GM19468 (cell line): Measurements from ENCODE around the gene ISG20L2.
A peak's percentile ranks its signal among the peaks of the same experiment; 100 is the strongest.

Experiments used
- ATAC-seq: cut with Tn5 transposase; IDR thresholded peaks from one replicate; pipeline ENCODE4 v1.9.1; 2021; ENCODE audit warnings: mild to moderate bottlenecking, moderate library complexity, moderate number of reproducible peaks; ENCODE audit not compliant: unreplicated experiment; ENCODE audit errors: extremely low read depth

Gene ISG20L2

DNA sequence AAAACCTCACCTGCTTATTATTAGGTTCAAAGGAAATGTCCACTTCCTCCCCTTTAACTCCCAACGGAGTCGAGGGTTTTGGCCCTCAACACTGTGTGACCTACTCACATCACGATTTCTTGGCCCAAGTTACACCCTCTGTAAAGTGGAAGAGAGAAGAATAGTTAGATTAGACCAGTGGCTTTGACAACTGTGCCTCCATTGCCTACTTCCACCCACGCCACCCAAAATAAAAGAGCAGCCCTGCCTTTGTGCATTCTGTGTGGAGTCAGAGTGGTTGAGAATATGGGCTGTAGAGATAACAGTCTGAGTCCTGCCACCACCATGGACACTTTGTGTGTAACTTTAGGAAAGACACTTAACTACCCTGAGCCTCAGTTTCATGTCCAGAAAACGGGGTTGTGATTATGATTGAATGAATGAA, 27.0 kb upstream of the ISG20L2 start:
- no peak for ATAC-seq

GRCh38 chr1:156754219-156754618, 25.7 kb upstream of the ISG20L2 start:
- no peak for ATAC-seq

DNA sequence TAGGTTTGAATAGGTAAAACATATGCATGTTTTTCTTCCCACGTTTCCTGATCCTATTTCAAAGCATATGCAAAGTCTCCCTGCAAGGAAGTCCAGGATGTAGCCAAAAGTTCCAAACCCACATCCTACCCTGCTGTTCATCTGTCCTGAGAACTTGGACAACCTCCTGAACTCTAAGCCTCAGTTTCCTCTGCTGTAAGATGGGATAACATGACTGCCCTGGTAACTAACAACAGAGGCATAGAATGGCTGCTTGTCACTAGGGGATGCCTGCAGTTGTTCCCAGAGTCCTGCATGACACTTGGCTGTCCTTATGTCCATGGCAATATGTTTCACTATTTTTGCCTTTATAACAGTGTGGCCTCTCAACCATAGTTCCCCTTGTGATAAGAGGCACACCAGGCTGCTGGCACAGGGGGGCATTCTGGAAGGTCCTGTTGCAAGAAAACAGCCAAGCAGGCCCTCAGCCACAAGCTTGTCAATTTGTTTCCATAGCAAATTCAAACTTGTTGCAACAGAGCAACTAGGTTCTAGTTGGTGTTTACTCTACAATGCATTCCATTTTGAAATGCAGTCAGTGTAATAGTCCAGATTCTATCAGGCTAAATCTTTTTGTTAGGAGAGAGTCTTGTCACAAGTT, 24.4 kb upstream of the ISG20L2 start:
- ATAC-seq, result no peak

DNA sequence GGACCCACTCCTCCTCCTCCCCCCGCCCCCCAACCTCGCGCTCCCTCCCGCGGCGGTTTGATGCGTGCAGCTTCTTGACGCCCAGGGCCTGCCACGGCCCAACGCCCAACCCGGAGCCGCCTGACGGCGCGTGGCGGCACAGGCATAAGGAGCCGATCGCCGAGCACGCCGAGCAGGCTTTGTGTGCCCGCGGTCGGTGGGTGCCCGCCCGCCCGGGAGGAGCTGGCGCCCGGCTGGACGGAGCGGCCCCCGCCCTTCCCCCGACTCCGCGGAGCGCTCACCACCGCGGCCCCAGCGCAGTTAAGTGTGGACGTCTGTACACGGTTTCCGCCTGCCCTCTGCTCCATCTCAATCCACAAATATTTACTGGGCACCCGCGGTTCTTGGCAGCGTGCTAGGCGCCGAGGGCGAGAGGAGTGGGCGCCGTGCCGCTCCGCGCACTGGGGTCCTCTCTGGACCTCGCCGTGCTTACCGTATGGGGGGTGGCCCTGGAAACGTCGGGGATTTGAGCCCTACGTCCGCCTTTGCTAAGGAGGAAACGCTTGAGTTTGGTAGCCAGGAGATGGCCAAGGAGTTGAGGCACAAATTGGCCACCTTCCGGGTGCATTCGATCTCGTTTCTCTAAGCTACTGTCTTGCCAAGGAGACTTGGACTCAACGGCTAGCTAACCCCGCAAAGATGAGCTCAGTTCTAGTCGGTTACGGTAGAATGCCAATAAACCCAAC, 23.4 kb upstream of the ISG20L2 start:
- ATAC-seq, result peak; percentile 69

- ATAC-seq, result no peak
Observed at GRCh38 chr1:156751451-156751756, 22.8 kb upstream of the ISG20L2 start, which contains the start of gene HDGF. Gene HDGF, minus strand, starts transcription at chr1:156751675. Its CDS starts 246 bp downstream, at chr1:156751429.

GRCh38 chr1:156750711-156751450, 22.3 kb upstream of the ISG20L2 start:
- ATAC-seq, result no peak

GRCh38 chr1:156750191-156750672, 21.7 kb upstream of the ISG20L2 start:
- no peak for ATAC-seq

DNA sequence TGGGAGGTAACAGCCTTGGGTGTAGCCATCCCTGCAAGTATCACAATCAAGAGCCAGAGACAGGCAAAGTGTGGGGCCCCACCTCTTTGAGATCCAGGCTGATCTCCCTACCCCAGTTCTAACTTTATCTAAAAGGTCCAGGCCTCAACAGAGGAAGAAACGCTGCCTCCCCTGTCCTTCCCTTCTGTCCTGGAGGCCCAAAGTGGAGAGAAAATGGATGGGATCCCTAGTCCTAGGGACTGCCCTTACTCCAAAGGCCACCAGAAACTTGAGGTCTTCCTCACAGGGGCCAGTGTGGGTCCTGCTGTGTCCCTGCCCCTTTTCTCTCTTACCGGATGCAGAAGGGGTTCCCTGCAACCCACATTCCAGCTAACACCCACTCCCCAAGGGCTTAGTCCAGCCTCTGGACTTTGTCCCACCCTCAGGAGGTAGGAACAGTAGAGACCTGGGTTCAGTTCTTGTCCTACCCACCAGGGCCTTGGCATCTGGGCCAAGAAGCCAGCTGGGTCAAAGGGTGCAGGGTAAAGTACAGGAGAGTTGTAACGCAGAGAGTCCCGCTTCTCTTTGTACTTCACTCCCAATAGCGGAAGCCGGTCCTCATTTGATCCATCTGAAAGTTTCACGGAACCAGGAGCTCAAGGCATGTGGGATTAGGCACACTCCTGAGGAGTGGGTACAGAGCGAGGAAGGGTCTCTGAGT, 21.0 kb upstream of the ISG20L2 start:
- ATAC-seq, result no peak

DNA sequence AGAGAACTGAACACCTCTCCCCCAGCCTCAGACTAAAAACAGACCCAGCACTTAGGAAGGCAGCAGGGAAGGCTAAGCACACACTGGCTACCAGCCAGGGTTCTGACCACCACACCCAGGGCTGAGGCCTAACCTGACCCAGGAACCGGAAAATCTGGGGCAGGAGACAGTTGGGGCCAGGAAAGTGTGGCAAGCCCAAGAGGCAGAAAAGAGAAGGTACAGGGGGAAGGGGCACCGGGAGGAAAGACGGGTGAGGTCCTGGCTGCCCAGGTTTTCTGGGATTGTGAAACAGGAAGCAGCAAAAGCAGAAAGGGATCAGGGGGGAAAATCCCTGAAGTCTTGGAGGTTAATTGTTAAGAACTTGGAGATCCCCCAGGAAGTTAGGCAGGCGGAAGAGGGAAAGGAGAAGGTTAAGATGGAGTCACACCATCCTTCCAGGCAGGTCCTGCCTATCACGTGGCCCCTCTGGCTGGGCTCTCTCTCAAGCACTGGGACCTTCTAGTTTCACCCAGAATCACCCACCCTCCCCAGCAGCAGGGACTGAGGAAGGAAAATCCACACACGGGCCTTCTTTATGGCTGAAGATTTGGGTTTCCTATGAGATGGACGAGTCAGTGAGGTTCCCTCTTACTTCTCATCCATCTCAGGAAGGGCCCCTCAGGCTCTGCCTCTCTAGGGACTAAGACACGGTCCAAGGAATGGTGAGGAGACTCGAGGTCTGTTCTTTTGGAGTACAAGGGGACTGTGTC, 20.3 kb upstream of the ISG20L2 start:
- no peak for ATAC-seq

GRCh38 chr1:156747742-156748669, 19.4 kb upstream of the ISG20L2 start:
- ATAC-seq, result no peak

DNA sequence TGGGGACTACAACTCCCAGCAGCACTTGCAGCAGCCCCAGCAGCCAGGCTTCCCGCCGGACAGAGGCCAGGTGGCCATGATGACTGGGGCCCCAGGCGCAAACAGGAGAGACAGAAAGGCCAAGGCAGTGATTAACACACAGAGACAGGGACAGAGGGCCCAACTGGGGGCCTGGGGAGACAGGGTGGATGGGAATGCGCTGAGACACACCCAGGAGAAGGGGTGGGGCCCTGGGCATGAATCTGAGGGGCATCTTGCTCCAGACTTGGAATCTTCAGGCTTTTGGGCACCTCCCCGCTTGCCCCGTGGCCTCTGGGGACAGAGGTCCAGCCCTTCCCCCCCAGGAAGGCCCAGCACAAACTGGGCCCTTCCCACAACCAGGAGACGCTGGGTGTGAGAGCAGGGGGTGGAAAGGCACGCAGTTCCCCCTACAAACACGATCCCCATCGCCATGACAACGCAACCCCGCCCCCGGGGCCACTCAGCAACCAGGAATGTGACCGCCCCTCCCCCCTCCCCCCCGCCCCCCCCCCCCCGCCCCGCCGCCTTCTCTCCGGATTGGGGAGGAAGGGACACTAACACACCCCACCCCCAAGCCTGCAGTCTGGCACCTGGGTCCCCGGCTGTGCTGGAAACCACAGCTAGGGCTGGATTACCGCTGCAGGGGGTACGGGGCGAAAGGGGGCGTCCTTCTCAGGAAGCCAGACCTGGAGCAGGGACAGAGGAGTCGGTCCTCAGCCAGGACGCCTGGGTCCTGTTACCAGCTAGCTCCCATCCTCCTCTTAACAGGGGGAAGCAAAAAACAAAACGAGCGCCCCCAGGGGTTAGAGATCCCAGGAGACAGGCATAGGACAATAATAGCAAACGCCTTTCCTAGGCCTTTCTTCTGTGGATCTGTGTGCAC, 18.4 kb upstream of the ISG20L2 start:
- no peak for ATAC-seq

GRCh38 chr1:156746406-156746727, 17.8 kb upstream of the ISG20L2 start:
- ATAC-seq, result no peak

GRCh38 chr1:156745881-156746280, 17.3 kb upstream of the ISG20L2 start:
- ATAC-seq, result no peak

GRCh38 chr1:156744786-156745419, 16.3 kb upstream of the ISG20L2 start:
- no peak for ATAC-seq

GRCh38 chr1:156744344-156744743, 15.8 kb upstream of the ISG20L2 start:
- no peak for ATAC-seq

GRCh38 chr1:156743367-156744302, 15.1 kb upstream of the ISG20L2 start:
- ATAC-seq, result no peak
